HG03521 (cell line): ENCODE data around the gene CILP.

Source experiments
- ATAC-seq: cut with Tn5 transposase; IDR thresholded peaks from one replicate; pipeline ENCODE4 v1.9.1; 2021; ENCODE audit warnings: mild to moderate bottlenecking, moderate library complexity; ENCODE audit not compliant: unreplicated experiment

Gene CILP

GRCh38 chr15:65223996-65224395 is 12.7 kb upstream of the CILP start:
- no peak for ATAC-seq

GRCh38 chr15:65222891-65223290 is 11.6 kb upstream of the CILP start:
- ATAC-seq = no peak

DNA sequence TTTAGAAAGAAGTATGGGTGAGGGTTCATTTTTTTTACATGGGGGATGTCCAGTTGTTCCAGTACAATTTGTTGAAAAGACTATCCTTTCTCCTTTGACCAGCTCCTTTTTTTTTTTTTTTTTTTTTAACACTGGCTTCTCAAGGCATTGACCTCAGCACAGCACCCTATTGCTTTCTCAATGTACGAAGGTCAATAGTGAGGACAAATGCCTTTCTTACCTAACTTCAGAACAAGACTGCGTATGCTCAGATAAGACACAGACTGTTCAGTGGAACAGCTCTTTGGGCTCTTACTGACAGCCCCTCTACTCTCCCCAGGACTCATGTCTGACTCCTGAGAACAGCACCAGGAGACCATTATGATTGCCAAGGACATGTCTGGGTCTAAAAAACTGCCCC is 10.4 kb upstream of the CILP start:
- ATAC-seq = no peak

DNA sequence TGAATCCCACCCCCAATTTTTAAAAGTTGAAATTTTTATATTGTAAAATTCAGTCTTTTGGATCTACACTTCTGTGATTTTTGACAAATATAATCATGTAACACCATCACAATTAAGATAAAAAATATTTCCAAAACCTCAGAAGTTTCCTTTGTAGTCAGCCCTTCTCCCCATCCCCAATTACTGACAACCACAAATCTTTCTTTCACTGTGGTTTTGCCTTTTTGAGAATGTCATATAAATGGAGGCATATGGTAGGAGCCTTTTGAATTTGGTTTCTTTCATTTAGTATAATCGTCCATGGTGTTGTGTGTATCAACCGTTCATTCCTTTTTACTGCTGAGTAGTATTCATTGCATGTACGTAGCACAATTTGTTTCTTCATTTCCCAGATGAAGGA is 7.9 kb upstream of the CILP start:
- no peak for ATAC-seq

GRCh38 chr15:65217526-65218482 is 6.5 kb upstream of the CILP start:
- no peak for ATAC-seq

- ATAC-seq = no peak
Observed at GRCh38 chr15:65215496-65215895, 4.2 kb upstream of the CILP start.

- no peak for ATAC-seq
Observed at GRCh38 chr15:65214010-65214409, 2.7 kb upstream of the CILP start.

GRCh38 chr15:65213241-65213640 is 2.0 kb upstream of the CILP start:
- ATAC-seq = no peak

- ATAC-seq = no peak
Observed at GRCh38 chr15:65212097-65212496, 824 bp upstream of the CILP start.

DNA sequence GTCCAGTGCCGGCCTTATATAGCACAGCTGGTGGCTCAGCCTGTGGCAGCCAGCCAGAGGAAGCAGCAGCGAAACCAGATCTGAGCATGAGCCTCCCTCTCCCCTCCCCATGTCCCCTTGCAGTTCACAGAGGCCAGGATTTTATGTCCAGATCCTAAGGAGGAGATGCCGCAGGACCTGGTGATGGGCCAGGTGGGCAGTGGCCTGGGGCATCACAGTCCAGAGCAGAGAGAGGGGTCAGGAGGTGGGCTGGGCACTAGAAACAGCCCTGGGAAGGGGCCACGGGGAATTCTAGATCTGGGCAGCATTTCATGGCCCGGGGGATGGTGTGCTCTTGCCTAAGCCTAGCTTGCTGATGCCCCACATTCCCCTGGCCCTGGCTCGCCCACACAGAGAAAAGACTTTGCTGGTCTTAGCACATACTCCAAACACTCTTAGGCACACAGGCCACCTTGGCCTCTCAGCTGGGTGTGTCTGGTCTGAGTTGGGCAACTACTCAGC is 259 bp upstream of the CILP start:
- ATAC-seq = no peak

DNA sequence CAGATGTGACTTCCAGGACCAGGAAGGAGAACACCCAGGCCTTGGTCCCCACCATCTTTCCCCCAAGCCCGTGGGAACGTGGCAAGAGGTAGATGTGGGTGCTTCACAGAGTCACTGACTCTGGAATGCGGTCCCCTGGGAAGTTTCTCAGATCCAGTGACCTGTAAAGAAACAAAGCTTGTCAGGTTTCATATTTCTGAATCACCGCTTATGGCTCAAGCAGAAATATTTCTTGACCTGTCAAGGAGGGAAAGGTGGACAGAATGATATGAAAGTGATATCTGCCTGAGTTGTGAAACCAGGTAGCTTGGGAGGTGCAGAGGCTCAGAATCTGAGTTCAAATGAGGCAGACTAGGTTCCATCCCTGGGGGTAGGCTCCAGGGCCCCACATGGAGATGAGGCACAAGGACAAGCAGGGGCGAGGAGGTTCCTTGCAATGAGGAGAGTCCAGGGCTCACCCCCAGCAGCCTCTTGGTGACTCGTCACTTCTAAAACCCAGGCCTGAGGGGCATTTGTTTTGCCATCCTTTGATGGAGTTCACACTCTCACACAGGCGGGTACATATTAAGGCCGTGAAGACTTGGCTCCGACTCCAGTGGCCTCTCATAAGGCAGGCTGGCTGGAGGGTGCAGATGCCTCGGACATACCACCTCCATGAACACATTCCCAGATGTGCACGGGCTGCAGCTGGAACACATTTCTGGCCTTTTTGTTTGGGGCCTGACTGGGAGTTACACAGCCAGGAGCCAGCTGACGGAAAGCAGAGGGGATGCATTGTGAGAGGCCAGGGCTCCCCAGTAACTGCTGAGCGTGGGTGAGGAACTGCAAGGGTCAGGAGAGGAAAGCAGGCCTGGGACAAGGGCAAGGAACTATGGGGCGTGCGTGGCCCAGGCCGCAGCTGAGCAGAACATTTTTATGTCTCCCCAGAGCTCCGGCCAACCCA is 1.3 kb downstream of the CILP start:
- ATAC-seq = no peak

DNA sequence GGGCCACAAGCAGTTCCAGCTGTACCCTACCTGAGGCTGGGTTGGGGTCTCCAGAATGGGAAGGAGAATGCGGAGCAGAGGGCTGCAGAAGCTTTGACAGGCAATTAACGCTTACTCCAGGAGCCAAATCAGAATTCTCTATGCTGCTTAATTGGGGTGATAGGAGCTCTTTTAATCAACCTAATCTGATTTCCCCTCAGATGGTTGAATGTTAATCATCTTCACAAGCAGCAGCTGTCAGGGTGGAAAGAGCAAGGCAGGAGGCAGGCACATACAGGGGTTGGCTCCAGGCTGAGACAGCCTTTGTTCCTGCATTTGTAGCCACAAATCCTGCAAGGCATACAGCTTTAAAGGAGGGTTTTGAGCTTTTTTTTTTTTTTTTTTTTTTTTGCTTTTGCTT is 2.6 kb downstream of the CILP start:
- no peak for ATAC-seq

DNA sequence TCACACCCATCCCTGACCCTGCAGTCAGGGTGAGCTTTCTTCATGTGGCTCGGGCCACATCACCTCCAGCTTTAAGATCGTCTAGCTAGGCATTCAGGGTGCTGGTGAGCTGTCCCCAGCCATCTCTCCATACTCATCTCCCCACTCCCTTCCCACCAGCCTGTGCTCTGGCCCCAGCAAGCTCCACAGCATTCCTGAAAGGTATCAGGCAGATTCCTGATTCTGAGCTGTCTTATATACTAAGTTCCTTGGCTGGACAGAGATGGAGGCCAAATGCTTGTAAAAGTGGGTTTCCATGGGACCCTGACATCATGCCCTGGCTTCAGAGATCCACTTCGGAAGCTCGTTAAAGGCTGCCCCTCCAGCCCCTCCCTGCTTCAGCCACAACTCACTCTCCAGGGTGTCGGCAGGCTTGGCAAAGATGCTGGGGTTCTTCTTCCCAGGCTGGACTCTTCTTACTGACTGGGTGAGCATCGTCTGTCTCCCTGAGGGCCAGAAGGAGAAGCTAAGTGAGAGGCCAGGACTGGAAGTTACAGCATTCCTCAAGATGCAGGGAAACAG is 3.9 kb downstream of the CILP start:
- ATAC-seq = no peak

DNA sequence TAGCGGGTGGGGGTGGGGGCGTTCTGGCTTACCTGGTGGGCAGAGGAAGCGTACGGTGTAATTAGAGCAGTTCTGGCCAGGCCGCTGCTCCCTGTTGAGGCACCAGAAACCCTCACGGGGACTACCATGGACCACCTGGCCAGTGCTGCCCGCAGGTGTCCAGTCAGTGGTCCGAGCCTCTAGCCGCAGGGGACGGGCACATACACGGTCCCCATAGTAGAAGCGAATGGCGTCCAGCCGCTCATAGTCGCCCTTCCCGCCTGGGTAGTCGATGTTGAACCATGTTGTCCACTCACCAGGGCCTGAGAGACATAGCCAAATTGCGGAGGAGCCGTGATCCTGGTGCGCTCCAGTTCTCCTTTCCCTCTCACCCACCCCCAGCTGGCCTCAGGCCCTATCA is 4.5 kb downstream of the CILP start:
- no peak for ATAC-seq

DNA sequence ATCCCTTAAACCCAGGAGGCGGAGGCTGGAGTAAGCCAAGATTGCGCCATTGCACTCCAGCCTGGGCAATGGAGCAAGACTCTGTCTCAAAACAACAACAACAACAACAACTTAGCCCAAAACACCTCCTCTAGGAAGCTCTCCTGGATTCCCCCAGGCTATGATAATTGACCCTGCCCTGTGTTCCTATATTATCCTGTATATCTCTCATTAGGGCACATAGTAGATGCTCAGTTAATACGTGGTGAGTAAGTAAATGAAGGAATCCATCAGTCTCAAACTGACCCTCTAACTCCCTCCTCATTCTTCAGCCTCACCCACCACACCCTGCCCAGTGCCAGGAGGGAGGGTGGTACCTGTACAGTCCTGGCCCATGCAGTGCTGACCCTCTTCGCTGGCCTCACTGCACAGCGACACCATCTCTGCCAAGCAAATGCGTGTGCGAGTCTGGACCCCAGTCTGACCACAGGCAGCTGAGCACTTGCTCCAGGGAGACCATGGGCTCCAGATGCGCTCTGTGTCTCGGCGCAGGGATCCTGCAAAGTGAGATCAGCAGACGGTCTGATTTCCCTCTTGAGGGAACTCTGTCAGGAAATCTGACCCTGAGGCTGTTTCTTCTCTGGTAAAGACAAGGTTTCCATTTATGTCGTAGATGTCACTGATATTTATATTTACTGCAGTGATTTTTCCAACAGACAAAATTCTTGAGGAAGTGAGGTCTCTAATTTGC is 6.2 kb downstream of the CILP start:
- ATAC-seq = no peak

DNA sequence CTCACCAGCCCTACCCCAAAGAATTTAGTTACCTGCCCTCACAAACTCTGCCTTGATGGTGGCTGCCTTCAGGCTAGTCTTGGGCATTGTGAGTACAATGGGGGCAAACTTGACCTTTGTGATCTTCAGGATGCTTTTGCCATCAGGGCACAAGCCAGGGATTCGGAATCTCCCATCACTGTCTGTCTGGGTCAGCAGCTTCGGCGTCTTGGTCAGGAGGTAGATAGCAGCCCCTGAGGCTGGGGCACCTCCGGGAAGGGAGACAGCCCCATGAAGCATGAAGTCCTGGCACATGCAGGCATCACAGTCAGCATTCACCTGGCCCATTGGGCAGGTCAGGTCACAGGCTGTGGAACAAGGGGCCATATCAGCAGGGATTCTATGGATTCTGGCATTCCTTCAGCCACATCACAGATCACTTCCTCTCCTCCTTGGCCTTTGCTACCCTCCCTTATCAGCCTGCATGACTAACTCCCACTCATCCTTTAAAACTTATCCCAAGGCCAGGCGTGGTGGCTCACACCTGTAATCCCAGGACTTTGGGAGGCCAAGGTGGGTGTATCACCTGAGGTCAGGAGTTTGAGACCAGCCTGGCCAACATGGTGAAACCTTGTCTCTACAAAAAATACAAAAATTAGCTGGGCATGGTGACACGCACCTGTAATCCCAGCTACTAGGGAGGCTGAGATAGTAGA is 6.9 kb downstream of the CILP start:
- ATAC-seq = no peak

- ATAC-seq = no peak
Observed at GRCh38 chr15:65201918-65202317, 9.4 kb downstream of the CILP start.

GRCh38 chr15:65198571-65198970 is 12.7 kb downstream of the CILP start:
- no peak for ATAC-seq

GRCh38 chr15:65197337-65197645 is 14.0 kb downstream of the CILP start:
- no peak for ATAC-seq
